Measurements from ENCODE around the gene TTLL4.

- TF ChIP-seq CTCF (IDR thresholded peaks at IDR 0.05; ENCODE audit: low read depth, low read length) (no peak), POLR2A (IDR thresholded peaks at IDR 0.05; ENCODE audit: extremely low read depth, insufficient read length) (no peak), MYC (IDR thresholded peaks at IDR 0.05; ENCODE audit: low read depth, low read length) (no peak), MAX (IDR thresholded peaks at IDR 0.05; ENCODE audit: low read depth, low read length) (no peak)
These were observed 25.9 kb downstream of the TTLL4 start for GRCh38 chr2:218736531-218736930.

Data from NB4 (cell line).